Kidney (tissue), 14 donors: ENCODE results near the gene LTBP1. TPM values are rescaled to one million over a fixed set of nuclear protein-coding genes. Genes with fewer than 3 reads are reported as not detected.

Source experiments
- DNase-seq, 5 donors: peaks; one replicate each; pipeline ENCODE4 v3.0.0-alpha.2; 2013 to 2020
- FAIRE-seq: peaks from 2 replicates; lab custom pipeline; 2012; peaks lifted over from hg19 to GRCh38; lab: Jason Lieb, UNC
- H3K27ac ChIP-seq, 2 donors: one replicate each; pipeline ENCODE4 v1.7.0; 2013; ENCODE audit warnings: low read depth in 2 of 2, low read length in 2 of 2, inconsistent platforms in 1 of 2
- H3K27me3 ChIP-seq: one replicate; pipeline ENCODE4 v1.7.1; 2013; ENCODE audit warnings: low read length, inconsistent platforms; ENCODE audit not compliant: control insufficient read depth, insufficient read depth
- H3K36me3 ChIP-seq, 3 donors: one replicate each; pipeline versions ENCODE4 v1.7.0 to v1.7.1; 2013; ENCODE audit warnings: low read length in 3 of 3, control low read depth in 1 of 3, inconsistent platforms in 1 of 3; ENCODE audit not compliant: insufficient read depth in 3 of 3, control insufficient read depth in 2 of 3
- H3K4me1 ChIP-seq, 3 donors: one replicate each; pipeline versions ENCODE4 v1.7.0 to v1.7.1; 2013; ENCODE audit warnings: low read length in 3 of 3, inconsistent platforms in 1 of 3, low read depth in 1 of 3; ENCODE audit not compliant: control insufficient read depth in 2 of 3, insufficient read depth in 2 of 3
- H3K4me3 ChIP-seq, 3 donors: one replicate each; pipeline versions ENCODE4 v1.7.0 to v1.8.1; 2013; ENCODE audit warnings: low read length in 3 of 3, control low read depth in 1 of 3, inconsistent platforms in 1 of 3
- H3K9ac ChIP-seq, 3 donors: one replicate each; pipeline versions ENCODE4 v1.7.0 to v1.7.1; 2013; ENCODE audit warnings: low read length in 3 of 3, control low read depth in 1 of 3, inconsistent platforms in 1 of 3
- H3K9me3 ChIP-seq, 3 donors: one replicate each; pipeline versions ENCODE4 v1.7.0 to v1.7.1; 2013; ENCODE audit warnings: low read length in 3 of 3, control low read depth in 1 of 3, inconsistent platforms in 1 of 3; ENCODE audit not compliant: control insufficient read depth in 2 of 3, insufficient read depth in 1 of 3
- CTCF ChIP-seq: IDR thresholded peaks from 3 replicates; pipeline ENCODE4 v1.5.1; 2012; ENCODE audit warnings: mild to moderate bottlenecking, moderate library complexity, borderline replicate concordance; ENCODE audit not compliant: insufficient read depth; ENCODE audit errors: extremely low read depth
- intact Hi-C: fragments of 100-400 bp; cut with DNase I; formaldehyde crosslinking; loops from one replicate; pipeline ENCODE4 v1.11.1; 2022
- polyA plus RNA-seq: library from polyadenylated mRNA; stranded (reverse); fragments of 350-450 nt; fragmentation: Illumina TruSeq; extraction: RNeasy Lipid Tissue Mini Kit (QIAGEN cat#74804); gene quantifications from one replicate; pipeline ENCODE4 v1.2.3, GENCODE V29; 2014; ENCODE audit warnings: low read depth, low replicate concordance; ENCODE audit not compliant: insufficient read depth
- total RNA-seq: library from RNA; stranded (reverse); fragmentation: NEBNext Ultra II Directional; extraction: Animal tissue kit (Norgen Biotek cat#: 25700); gene quantifications from one replicate; pipeline ENCODE4 v1.2.1, GENCODE V29; 2021
- donor health status: control.
- donor health status: control.
- donor health status: control.
- donor health status: control.
- donor health status: control.
- donor health status: DM: yes; HTN: yes; CAD: no.
- donor health status: Normal renal cell carcinoma (clear cell type).

Gene LTBP1
- total and polyA plus RNA-seq, 2 donors from 2014 or later, result 9.3 to 39.8 TPM

- H3K36me3 ChIP-seq, result no peaks in the 10 kb centered on the region
- TF ChIP-seq CTCF, result no peak
- no peaks in the 10 kb centered on the region for H3K27me3 ChIP-seq
- H3K4me1 ChIP-seq, result no peaks in the 10 kb centered on the region
- H3K9me3 ChIP-seq, result no peaks in the 10 kb centered on the region
- intact Hi-C loops, result no loop called here
- H3K4me3 ChIP-seq, result no peak overlapping the region
- H3K9ac ChIP-seq, result no peak overlapping the region
- FAIRE-seq (no peak), DNase-seq (no peak)
- no peak overlapping the region for H3K27ac ChIP-seq
Observed at GRCh38 chr2:33236482-33237385, 290.0 kb downstream of the LTBP1 start.

GRCh38 chr2:33238111-33238510 lies 291.4 kb downstream of the LTBP1 start:
- DNase-seq (peak in 1 of 5 donors; percentile 7), FAIRE-seq (no peak)
- Histone ChIP-seq H3K4me1 (no peaks in the 10 kb centered on the region), H3K36me3 (no peaks in the 10 kb centered on the region), H3K4me3 (no peak overlapping the region), H3K9me3 (no peaks in the 10 kb centered on the region), H3K9ac (no peak overlapping the region), H3K27me3 (no peaks in the 10 kb centered on the region), H3K27ac (no peak overlapping the region)
- TF ChIP-seq CTCF, result no peak
- intact Hi-C loops, result no loop called here

- FAIRE-seq (no peak), DNase-seq (peak in 2 of 5 donors; percentile 46 to 55)
- Histone ChIP-seq H3K27me3 (no peaks in the 10 kb centered on the region), H3K4me1 (no peaks in the 10 kb centered on the region), H3K36me3 (no peaks in the 10 kb centered on the region), H3K9me3 (no peaks in the 10 kb centered on the region), H3K27ac (no peak overlapping the region), H3K4me3 (no peak overlapping the region), H3K9ac (no peak overlapping the region)
- no peak for TF ChIP-seq CTCF
- intact Hi-C loops, result no loop called here
Observed at GRCh38 chr2:33240178-33240577, 293.4 kb downstream of the LTBP1 start.
